ENCODE data around the gene MON1A.
"Not testable (repeated sequence)": the region's sequence is repeated elsewhere in the genome, so short reads cannot be mapped to it uniquely, and the experiment has no call there.

DNA sequence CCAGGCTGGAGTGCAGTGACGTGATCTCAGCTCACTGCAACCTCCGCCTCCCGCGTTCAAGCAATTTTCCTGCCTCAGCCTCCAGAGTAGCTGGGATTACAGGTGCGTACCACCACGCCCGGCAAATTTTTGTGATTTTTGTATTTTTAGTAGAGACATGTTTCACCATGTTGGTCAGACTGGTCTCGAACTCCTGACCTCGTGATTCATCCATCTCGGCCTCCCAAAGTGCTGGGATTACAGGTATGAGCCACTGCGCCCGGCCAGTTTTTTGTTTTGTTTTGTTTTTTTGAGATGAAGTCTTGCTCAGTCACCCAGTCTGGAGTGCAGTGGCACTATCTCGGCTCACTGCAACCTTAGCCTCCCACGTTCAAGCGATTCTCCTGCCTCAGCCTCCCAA, 2.7 kb upstream of the MON1A start:
- TF ChIP-seq, protein P1, sequence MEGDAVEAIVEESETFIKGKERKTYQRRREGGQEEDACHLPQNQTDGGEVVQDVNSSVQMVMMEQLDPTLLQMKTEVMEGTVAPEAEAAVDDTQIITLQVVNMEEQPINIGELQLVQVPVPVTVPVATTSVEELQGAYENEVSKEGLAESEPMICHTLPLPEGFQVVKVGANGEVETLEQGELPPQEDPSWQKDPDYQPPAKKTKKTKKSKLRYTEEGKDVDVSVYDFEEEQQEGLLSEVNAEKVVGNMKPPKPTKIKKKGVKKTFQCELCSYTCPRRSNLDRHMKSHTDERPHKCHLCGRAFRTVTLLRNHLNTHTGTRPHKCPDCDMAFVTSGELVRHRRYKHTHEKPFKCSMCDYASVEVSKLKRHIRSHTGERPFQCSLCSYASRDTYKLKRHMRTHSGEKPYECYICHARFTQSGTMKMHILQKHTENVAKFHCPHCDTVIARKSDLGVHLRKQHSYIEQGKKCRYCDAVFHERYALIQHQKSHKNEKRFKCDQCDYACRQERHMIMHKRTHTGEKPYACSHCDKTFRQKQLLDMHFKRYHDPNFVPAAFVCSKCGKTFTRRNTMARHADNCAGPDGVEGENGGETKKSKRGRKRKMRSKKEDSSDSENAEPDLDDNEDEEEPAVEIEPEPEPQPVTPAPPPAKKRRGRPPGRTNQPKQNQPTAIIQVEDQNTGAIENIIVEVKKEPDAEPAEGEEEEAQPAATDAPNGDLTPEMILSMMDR (IDR thresholded peaks at IDR 0.05; ENCODE audit: low read length): not testable (repeated sequence)
- not testable (repeated sequence) for TF ChIP-seq EZH2phosphoT487 (IDR thresholded peaks at IDR 0.05; ENCODE audit: low read length)
